ENCODE results near the gene SUPT6H. TPM values are rescaled to one million over a fixed set of nuclear protein-coding genes. Genes with fewer than 3 reads are reported as not detected.

SUPT6H gene
- polyA plus RNA-seq, 2 of the 4 experiments (the other 2 are of a cell fraction) = 51.4 to 63.8 TPM

- POLR2A ChIA-PET = no interaction called here
- ATAC-seq (no peak), FAIRE-seq (no peak), DNase-seq (ENCODE audit: low read depth in 1 of 2, low spot score in 1 of 2) (no peak)
- H3K4me1 ChIP-seq = no peaks in the 10 kb centered on the region
- TF ChIP-seq POLR2AphosphoS2 (conservative IDR thresholded peaks at IDR 0.05; ENCODE audit: low read length) (no peak), KDM5A (IDR thresholded peaks at IDR 0.05) (no peak), TFCP2L1 (CRISPR knock-in tag; IDR thresholded peaks at IDR 0.05) (no peak), TP53 (CRISPR knock-in tag; IDR thresholded peaks at IDR 0.05) (no peak), RFX5 (IDR thresholded peaks at IDR 0.05) (no peak), HMGXB4 (CRISPR knock-in tag; IDR thresholded peaks at IDR 0.05; ENCODE audit: borderline replicate concordance) (no peak), FOSB (CRISPR knock-in tag; IDR thresholded peaks at IDR 0.05) (no peak), CHD4 (IDR thresholded peaks at IDR 0.05; ENCODE audit: borderline replicate concordance) (no peak), ZNF302 (CRISPR knock-in tag; IDR thresholded peaks at IDR 0.05) (no peak), JUN (IDR thresholded peaks at IDR 0.05) (no peak), POLR2A (IDR thresholded peaks at IDR 0.05; ENCODE audit: low read length) (no peak), REST (IDR thresholded peaks at IDR 0.05) (no peak), NR3C1 (IDR thresholded peaks at IDR 0.05) (no peak), CBX8 (IDR thresholded peaks at IDR 0.05) (no peak), CHD2 (IDR thresholded peaks at IDR 0.05; ENCODE audit: low read length, partially characterized antibody) (no peak)
- TF ChIP-seq, protein P1, sequence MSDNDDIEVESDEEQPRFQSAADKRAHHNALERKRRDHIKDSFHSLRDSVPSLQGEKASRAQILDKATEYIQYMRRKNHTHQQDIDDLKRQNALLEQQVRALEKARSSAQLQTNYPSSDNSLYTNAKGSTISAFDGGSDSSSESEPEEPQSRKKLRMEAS (IDR thresholded peaks at IDR 0.05) = no peak
- TF ChIP-seq, protein P2, sequence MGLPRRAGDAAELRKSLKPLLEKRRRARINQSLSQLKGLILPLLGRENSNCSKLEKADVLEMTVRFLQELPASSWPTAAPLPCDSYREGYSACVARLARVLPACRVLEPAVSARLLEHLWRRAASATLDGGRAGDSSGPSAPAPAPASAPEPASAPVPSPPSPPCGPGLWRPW (IDR thresholded peaks at IDR 0.05) = no peak
- WGBS (ENCODE audit: missing lambda C conversion rate) = 95% methylated on average over 4 of the region's 4 CpGs
- no peak overlapping the region for H3K27ac ChIP-seq
- H3K4me2 ChIP-seq = no peak overlapping the region
- H3K9me3 ChIP-seq = no peaks in the 10 kb centered on the region
- H3K4me3 ChIP-seq = no peak overlapping the region
- CTCF ChIA-PET = interaction anchor here (1.0 to 31.4 kb wide), 6 partner anchors 15 to 195 kb away, joined by 3 to 335 read pairs (median 14); partner anchors contain the start of genes BLTP2, NEK8, PROCA1 and TLCD1
These were observed 26.5 kb downstream of the SUPT6H start for GRCh38 chr17:28688481-28688880.

GRCh38 chr17:28689011-28689410, 27.0 kb downstream of the SUPT6H start:
- DNase-seq (ENCODE audit: low read depth in 1 of 2, low spot score in 1 of 2) (no peak), ATAC-seq (no peak), FAIRE-seq (no peak)
- CTCF ChIA-PET = interaction anchor here (1.0 to 31.4 kb wide), 5 partner anchors 19 to 196 kb away, joined by 3 to 335 read pairs (median 23); partner anchors contain the start of genes BLTP2, NEK8, PROCA1 and TLCD1
- 91% methylated on average over 3 of the region's 3 CpGs for WGBS (ENCODE audit: missing lambda C conversion rate)
- Histone ChIP-seq H3K4me1 (no peaks in the 10 kb centered on the region), H3K4me3 (no peak overlapping the region), H3K9me3 (no peaks in the 10 kb centered on the region), H3K4me2 (no peak overlapping the region), H3K27ac (no peak overlapping the region)
- no peak for TF ChIP-seq KDM1A (IDR thresholded peaks at IDR 0.05; ENCODE audit: low read depth)
- TF ChIP-seq FOXS1 (CRISPR knock-in tag; IDR thresholded peaks at IDR 0.05) = no peak
- no peak for TF ChIP-seq POLR2A (IDR thresholded peaks at IDR 0.05; ENCODE audit: low read length)
- no peak for TF ChIP-seq MAZ (IDR thresholded peaks at IDR 0.05; ENCODE audit: borderline replicate concordance, low read depth, low read length)
- POLR2A ChIA-PET = no interaction called here

Measured in A549 (cell line).